HepG2 (cell line): ENCODE measurements around the gene CDYL2. TPM values are rescaled to one million over a fixed set of nuclear protein-coding genes. Genes with fewer than 3 reads are reported as not detected.

Experiments used
- ATAC-seq: fragments of 200-7000 bp; cut with Tn5 transposase; 3 replicates; pipeline ENCODE4 v1.9.1; 2020; ENCODE audit warnings: mild to moderate bottlenecking, moderate library complexity
- BruUV-seq: library from RNA; stranded (reverse); fragments of 400-500 nt; replicated peaks from 2 replicates; lab custom pipeline; 2021; lab: Mats Ljungman, UMichigan
- CTCF ChIA-PET: fragments of 300-600 bp; formaldehyde crosslinking; extraction: SDS; loops from one replicate; lab custom pipeline; 2021; ENCODE audit warnings: low total read pairs, inconsistent platforms, low intra/inter-chr PET ratio; lab: Yijun Ruan, JAX
- POLR2A ChIA-PET: fragments of 350-600 bp; sonication (Branson Sonifier 250); formaldehyde crosslinking; loops from one replicate; lab custom pipeline; 2020; ENCODE audit warnings: antibody characterized with exemption, inconsistent platforms; lab: Yijun Ruan, JAX
- DNase-seq: peaks from one replicate; pipeline ENCODE4 v3.0.0-alpha.2; 2015; ENCODE audit warnings: low spot score
- FAIRE-seq: peaks from 3 replicates; lab custom pipeline; 2011; peaks lifted over from hg19 to GRCh38; lab: Jason Lieb, UNC
- H2AFZ ChIP-seq: one replicate; pipeline ENCODE4 v1.6.1; 2011; ENCODE audit warnings: low read length, inconsistent platforms
- H3K27ac ChIP-seq: fragments of 300-600 bp; 3 replicates; pipeline ENCODE4 v1.8.0; 2011; ENCODE audit warnings: mixed run types, mild to moderate bottlenecking, mixed read lengths, low read length, inconsistent platforms; ENCODE audit not compliant: insufficient read depth; ENCODE audit errors: extremely low read length
- H3K27me3 ChIP-seq, 2 experiments: fragments of 200-600 bp in 1 of 2; 2 replicates in 1 of 2; 3 replicates in 1 of 2; pipeline versions ENCODE4 v1.6.0 to v1.8.0; 2011; ENCODE audit warnings: low read length in 2 of 2, mild to moderate bottlenecking in 2 of 2, moderate library complexity in 2 of 2, inconsistent platforms in 1 of 2; ENCODE audit not compliant: insufficient read depth in 2 of 2, control insufficient read depth in 1 of 2
- H3K36me3 ChIP-seq, 2 experiments: fragments of 200-600 bp in 1 of 2; replicated peaks in 1 of 2; 2 replicates in 1 of 2; 3 replicates in 1 of 2; pipeline versions ENCODE4 v1.5.1 to v1.8.0; 2011; ENCODE audit warnings: low read length in 2 of 2, inconsistent platforms in 1 of 2; ENCODE audit not compliant: insufficient read depth in 2 of 2, control insufficient read depth in 1 of 2
- H3K4me1 ChIP-seq: 2 replicates; pipeline ENCODE4 v1.5.1; 2012; ENCODE audit warnings: low read length, inconsistent platforms; ENCODE audit not compliant: insufficient read depth
- H3K4me2 ChIP-seq: 2 replicates; pipeline ENCODE4 v1.6.0; 2011; ENCODE audit warnings: low read depth, low read length, inconsistent platforms
- H3K4me3 ChIP-seq, 3 experiments: fragments of 200-600 bp in 1 of 3; sonication (generic), shearing (Covaris generic) in 1 of 3; replicated peaks in 1 of 3; 2 replicates each; pipeline ENCODE4 v1.5.1; 2011 to 2016; ENCODE audit warnings: low read length in 3 of 3, inconsistent platforms in 2 of 3, low read depth in 2 of 3, mild to moderate bottlenecking in 2 of 3, control low read depth in 1 of 3, mixed read lengths in 1 of 3; ENCODE audit not compliant: insufficient read depth in 1 of 3
- H3K79me2 ChIP-seq: one replicate; pipeline ENCODE4 v1.6.1; 2011; ENCODE audit warnings: low read length, inconsistent platforms; ENCODE audit not compliant: insufficient read depth
- H3K9ac ChIP-seq: 2 replicates; pipeline ENCODE4 v1.6.0; 2011; ENCODE audit warnings: mild to moderate bottlenecking, low read depth, low read length, inconsistent platforms; ENCODE audit not compliant: insufficient read depth
- H3K9me3 ChIP-seq: 2 replicates; pipeline ENCODE4 v1.5.1; 2012; ENCODE audit warnings: mild to moderate bottlenecking, low read length
- H4K20me1 ChIP-seq: 2 replicates; pipeline ENCODE4 v1.6.0; 2011; ENCODE audit warnings: inconsistent platforms, mild to moderate bottlenecking, low read length, moderate library complexity; ENCODE audit not compliant: insufficient read depth
- CSRNP2 ChIP-seq: sonication (generic); formaldehyde crosslinking; conservative IDR thresholded peaks from 2 replicates; pipeline ENCODE4 v1.8.0; 2022; ENCODE audit warnings: low read depth, missing genetic modification reagents
- ELF3 ChIP-seq: IDR thresholded peaks from 2 replicates; pipeline ENCODE4 v1.6.1; 2016; ENCODE audit warnings: missing genetic modification reagents, missing compliant biosample characterization
- ELK4 ChIP-seq: sonication (generic); formaldehyde crosslinking; IDR thresholded peaks from 2 replicates; pipeline ENCODE4 v1.9.0; 2021; ENCODE audit warnings: missing genetic modification reagents, borderline replicate concordance
- GZF1 ChIP-seq: sonication (generic); formaldehyde crosslinking; IDR thresholded peaks from 2 replicates; pipeline ENCODE4 v1.5.1; 2020; ENCODE audit warnings: mild to moderate bottlenecking, missing genetic modification reagents
- HHEX ChIP-seq: IDR thresholded peaks from 2 replicates; pipeline ENCODE4 v1.6.1; 2016; ENCODE audit warnings: control low read depth
- HOXA7 ChIP-seq: sonication (generic); formaldehyde crosslinking; IDR thresholded peaks from 2 replicates; pipeline ENCODE4 v1.8.1; 2022; ENCODE audit warnings: mild to moderate bottlenecking, missing genetic modification reagents, moderate library complexity
- PHB2 ChIP-seq: fragments of 450-650 bp; IDR thresholded peaks from 2 replicates; pipeline ENCODE4 v1.6.1; 2018; ENCODE audit not compliant: partially characterized antibody
- PHF5A ChIP-seq: IDR thresholded peaks from one replicate; pipeline ENCODE4 v1.6.1; 2018; ENCODE audit warnings: low read depth, missing genetic modification reagents; ENCODE audit not compliant: unreplicated experiment
- PLSCR1 ChIP-seq: sonication (generic); formaldehyde crosslinking; IDR thresholded peaks from 2 replicates; pipeline ENCODE4 v1.5.0; 2020; ENCODE audit warnings: missing genetic modification reagents, mild to moderate bottlenecking, borderline replicate concordance
- PRMT3 ChIP-seq: sonication (generic); formaldehyde crosslinking; IDR thresholded peaks from 2 replicates; pipeline ENCODE4 v1.8.1; 2022; ENCODE audit warnings: low read depth, mild to moderate bottlenecking, moderate library complexity, missing genetic modification reagents, borderline replicate concordance
- SIN3B ChIP-seq: fragments of 150-350 bp; IDR thresholded peaks from 2 replicates; pipeline ENCODE4 v1.6.1; 2014; ENCODE audit warnings: low read length
- U2AF1 ChIP-seq: fragments of 200-400 bp; formaldehyde crosslinking; optimal IDR thresholded peaks from 2 replicates; pipeline ENCODE3; 2017; ENCODE audit warnings: mild to moderate bottlenecking, low read depth, low read length
- ZFYVE20 ChIP-seq: sonication (generic); formaldehyde crosslinking; IDR thresholded peaks from 2 replicates; pipeline ENCODE4 v1.8.0; 2023; ENCODE audit warnings: low read depth, mild to moderate bottlenecking, moderate library complexity, missing genetic modification reagents, borderline replicate concordance
- ZNF329 ChIP-seq: sonication (generic); formaldehyde crosslinking; IDR thresholded peaks from 2 replicates; pipeline ENCODE4 v1.9.0; 2021; ENCODE audit warnings: low read depth, mild to moderate bottlenecking, missing genetic modification reagents
- ZNF335 ChIP-seq: sonication (generic); formaldehyde crosslinking; IDR thresholded peaks from 2 replicates; pipeline ENCODE4 v1.4.0; 2020; ENCODE audit warnings: missing genetic modification reagents
- ZNF337 ChIP-seq: sonication (generic); formaldehyde crosslinking; IDR thresholded peaks from 2 replicates; pipeline ENCODE4 v1.5.1; 2020; ENCODE audit warnings: missing genetic modification reagents, low read depth, mild to moderate bottlenecking, borderline replicate concordance
- ZNF468 ChIP-seq: sonication (generic); formaldehyde crosslinking; IDR thresholded peaks from 2 replicates; pipeline ENCODE4 v1.8.0; 2022; ENCODE audit warnings: mild to moderate bottlenecking, moderate library complexity, missing genetic modification reagents
- WGBS: methylation state at CpG from one replicate; pipeline ENCODE4 v1.1.6; 2017; ENCODE audit warnings: low lambda C conversion rate; 5-methylcytosine and 5-hydroxymethylcytosine counted together
- in situ Hi-C: cut with HindIII; loops from 2 replicates; pipeline ENCODE4 v1.10.0; 2017; ENCODE audit warnings: low pct_unique_long_range_greater_than_20kb; ENCODE audit not compliant: extremely low pct_ligation_motif_present
- intact Hi-C: fragments of 100-400 bp; cut with micrococcal nuclease; formaldehyde crosslinking; loops from one replicate; pipeline ENCODE4 v1.10.0; 2022; ENCODE audit not compliant: unreplicated experiment
- polyA plus RNA-seq, 8 experiments: library from polyadenylated mRNA; depleted of rRNA in 3 of 8; stranded (reverse) in 7 of 8; unstranded in 1 of 8; fragments of >200 nt; fragmentation: Illumina TruSeq in 4 of 8; extraction: Trizol in 4 of 8; gene quantifications; 2 replicates each; pipeline versions ENCODE4 v1.2.1 to v1.2.3, GENCODE V29; 2011 to 2016; ENCODE audit warnings: low read depth in 4 of 8, missing spikeins in 1 of 8, mixed read lengths in 1 of 8; ENCODE audit not compliant: insufficient read depth in 1 of 8
- total RNA-seq, 5 experiments: library from RNA; depleted of rRNA; stranded (reverse); fragments of >200 nt; fragmentation: Illumina TruSeq; extraction: Trizol; gene quantifications; 2 replicates each; pipeline ENCODE4 v1.2.3, GENCODE V29; 2016; ENCODE audit warnings: low read depth in 1 of 5

Gene CDYL2
- total and polyA plus RNA-seq, 2 of the 13 experiments (the other 11 are each of a cell fraction or from before 2014, with no cell fraction given), result 0.07 to 0.35 TPM

DNA sequence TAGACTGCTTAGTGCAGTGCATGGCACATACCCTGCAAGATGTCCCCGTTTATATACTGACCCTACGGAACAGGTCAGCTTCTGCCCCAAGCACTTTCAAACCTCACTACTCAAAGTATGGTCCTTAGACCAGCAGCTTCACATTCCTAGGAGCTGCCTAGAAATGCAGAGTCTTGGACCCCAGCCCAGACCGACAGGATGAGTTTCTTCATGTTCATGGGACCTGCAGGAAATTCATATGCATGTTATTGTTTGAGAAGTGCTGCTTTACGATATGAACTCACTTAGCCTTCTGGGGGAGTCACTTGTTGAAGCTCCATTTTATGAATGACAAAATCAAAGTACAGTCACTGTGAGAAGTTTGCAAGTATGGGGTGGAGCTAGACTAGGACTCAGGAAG lies 181.0 kb downstream of the CDYL2 start:
- Histone ChIP-seq H3K79me2 (no peaks in the 10 kb centered on the region), H3K4me3 (no peak overlapping the region), H2AFZ (no peak overlapping the region), H3K9me3 (no peaks in the 10 kb centered on the region), H3K27me3 (no peaks in the 10 kb centered on the region), H3K9ac (no peak overlapping the region), H3K4me1 (no peaks in the 10 kb centered on the region), H3K27ac (no peak overlapping the region), H3K36me3 (no peaks in the 10 kb centered on the region), H3K4me2 (no peak overlapping the region), H4K20me1 (no peaks in the 10 kb centered on the region)
- BruUV-seq, result no TSS peak
- in situ Hi-C loops, result no loop called here
- WGBS, result 28% methylated on average over 4 of the region's 4 CpGs
- ATAC-seq (no peak), FAIRE-seq (no peak), DNase-seq (no peak)
- intact Hi-C loops, result no loop called here
- POLR2A ChIA-PET, result no interaction called here
- no peak for TF ChIP-seq ZNF329 (CRISPR knock-in tag)
- no peak for TF ChIP-seq ELK4
- no peak for TF ChIP-seq PHF5A (CRISPR knock-in tag)
- TF ChIP-seq CSRNP2 (CRISPR knock-in tag), result no peak
- TF ChIP-seq PHB2, result no peak
- no peak for TF ChIP-seq ZNF468 (CRISPR knock-in tag)
- TF ChIP-seq PLSCR1 (CRISPR knock-in tag), result no peak
- no peak for TF ChIP-seq GZF1 (CRISPR knock-in tag)
- no peak for TF ChIP-seq ZFYVE20
- no peak for TF ChIP-seq HOXA7
- TF ChIP-seq SIN3B, result no peak
- TF ChIP-seq ELF3 (CRISPR knock-in tag), result no peak
- no peak for TF ChIP-seq ZNF335 (CRISPR knock-in tag)
- no peak for TF ChIP-seq PRMT3 (CRISPR knock-in tag)
- TF ChIP-seq U2AF1, result no peak
- TF ChIP-seq ZNF337 (CRISPR knock-in tag), result no peak
- no peak for TF ChIP-seq HHEX
- CTCF ChIA-PET, result no interaction called here
